LNCAP (cell line): ENCODE results near the gene FHL2.

ENCODE experiments used
- CTCF ChIP-seq: fragments of 450-650 bp; IDR thresholded peaks from 2 replicates; pipeline ENCODE4 v1.5.1; 2017; ENCODE audit warnings: mild to moderate bottlenecking

The FHL2 gene

GRCh38 chr2:105323111-105323510 lies 75.7 kb downstream of the FHL2 start:
- no peak for TF ChIP-seq CTCF

GRCh38 chr2:105321875-105322646 lies 76.8 kb downstream of the FHL2 start:
- no peak for TF ChIP-seq CTCF

GRCh38 chr2:105320651-105321215 lies 78.1 kb downstream of the FHL2 start:
- TF ChIP-seq CTCF, result no peak

GRCh38 chr2:105317937-105318336 lies 80.9 kb downstream of the FHL2 start:
- TF ChIP-seq CTCF, result no peak

- no peak for TF ChIP-seq CTCF
These were observed 83.5 kb downstream of the FHL2 start for GRCh38 chr2:105315314-105315713.

GRCh38 chr2:105313877-105314276 lies 85.0 kb downstream of the FHL2 start:
- no peak for TF ChIP-seq CTCF
